GM12878 (cell line): ENCODE results near the gene ZDHHC11B. TPM values are rescaled to one million over a fixed set of nuclear protein-coding genes. Genes with fewer than 3 reads are reported as not detected.

Experiments
- ATAC-seq: fragments of 200-7000 bp; cut with Tn5 transposase; 3 replicates; pipeline ENCODE4 v1.9.1; 2020; ENCODE audit warnings: mild to moderate bottlenecking, moderate library complexity
- BruUV-seq: library from RNA; stranded (reverse); fragments of 400-500 nt; replicated peaks from 2 replicates; lab custom pipeline; 2021; lab: Mats Ljungman, UMichigan
- CTCF ChIA-PET: fragments of 300-600 bp; sonication (Branson Sonifier 250); formaldehyde crosslinking; extraction: SDS; loops from one replicate; lab custom pipeline; 2021; ENCODE audit warnings: inconsistent platforms; lab: Yijun Ruan, JAX
- POLR2A ChIA-PET: fragments of 350-600 bp; formaldehyde crosslinking; extraction: SDS; loops from one replicate; lab custom pipeline; 2021; ENCODE audit warnings: inconsistent platforms; lab: Charles Lee
- RAD21 ChIA-PET: fragments of 300-600 bp; sonication (Branson Sonifier 250); formaldehyde crosslinking; loops from one replicate; lab custom pipeline; 2023; ENCODE audit warnings: antibody characterized with exemption; ENCODE audit not compliant: unreplicated experiment; lab: Charles Lee
- SMC1A ChIA-PET: fragments of 300-600 bp; sonication (Branson Sonifier 250); formaldehyde crosslinking; loops from one replicate; lab custom pipeline; 2023; ENCODE audit not compliant: unreplicated experiment, uncharacterized antibody; lab: Charles Lee
- DNase-seq: peaks from one replicate; pipeline ENCODE4 v3.0.0-alpha.2; 2011; ENCODE audit warnings: low read depth, low spot score
- FAIRE-seq: peaks from 3 replicates; lab custom pipeline; 2011; peaks lifted over from hg19 to GRCh38; lab: Jason Lieb, UNC
- H2AFZ ChIP-seq: 2 replicates; pipeline ENCODE4 v1.6.0; 2011; ENCODE audit warnings: low read depth, low read length, control low read depth; ENCODE audit not compliant: control insufficient read depth
- H3K27ac ChIP-seq: 2 replicates; pipeline ENCODE4 v1.5.1; 2011; ENCODE audit warnings: control low read depth; ENCODE audit not compliant: control insufficient read depth, insufficient read depth
- H3K27me3 ChIP-seq, 2 experiments: replicated peaks in 1 of 2; 2 replicates each; pipeline versions ENCODE4 v1.6.0 to v1.6.1; 2011; ENCODE audit warnings: low read length in 1 of 2; ENCODE audit not compliant: control insufficient read depth in 2 of 2, insufficient read depth in 2 of 2
- H3K36me3 ChIP-seq, 2 experiments: 2 replicates each; pipeline ENCODE4 v1.5.1; 2011; ENCODE audit warnings: low read length in 1 of 2; ENCODE audit not compliant: control insufficient read depth in 2 of 2, insufficient read depth in 2 of 2
- H3K4me1 ChIP-seq: 2 replicates; pipeline ENCODE4 v1.6.1; 2011; ENCODE audit warnings: mild to moderate bottlenecking, low read length, moderate library complexity, mixed read lengths; ENCODE audit not compliant: control insufficient read depth, insufficient read depth
- H3K4me2 ChIP-seq: 2 replicates; pipeline ENCODE4 v1.6.0; 2011; ENCODE audit warnings: control low read depth; ENCODE audit not compliant: control insufficient read depth, insufficient read depth
- H3K4me3 ChIP-seq: fragments of 200-600 bp; sonication (generic); 2 replicates; pipeline ENCODE4 v1.5.1; 2016
- H3K79me2 ChIP-seq: 2 replicates; pipeline ENCODE4 v1.6.0; 2011; ENCODE audit warnings: low read length; ENCODE audit not compliant: control insufficient read depth, insufficient read depth
- H3K9ac ChIP-seq: 2 replicates; pipeline ENCODE4 v1.8.0; 2011; ENCODE audit warnings: low read length, control low read depth, mixed read lengths; ENCODE audit not compliant: control insufficient read depth, insufficient read depth
- H3K9me3 ChIP-seq: replicated peaks from 3 replicates; pipeline ENCODE4 v1.5.1; 2011; ENCODE audit warnings: mild to moderate bottlenecking, low read length; ENCODE audit not compliant: control insufficient read depth, insufficient read depth
- H4K20me1 ChIP-seq: 2 replicates; pipeline ENCODE4 v1.6.0; 2011; ENCODE audit not compliant: control insufficient read depth, insufficient read depth
- CREB1 ChIP-seq: IDR thresholded peaks from 2 replicates; pipeline ENCODE4 v1.6.1; 2012; ENCODE audit warnings: low read depth, mild to moderate bottlenecking, inconsistent platforms
- FOXK2 ChIP-seq: fragments of 450-650 bp; IDR thresholded peaks from 2 replicates; pipeline ENCODE4 v1.6.1; 2017; ENCODE audit warnings: mild to moderate bottlenecking, moderate library complexity
- JUNB ChIP-seq: IDR thresholded peaks from 2 replicates; pipeline ENCODE4 v1.6.1; 2016; ENCODE audit warnings: antibody characterized with exemption, mild to moderate bottlenecking
- YBX1 ChIP-seq: fragments of 450-650 bp; IDR thresholded peaks from 2 replicates; pipeline ENCODE4 v1.6.1; 2016; ENCODE audit warnings: antibody characterized with exemption
- ZZZ3 ChIP-seq: IDR thresholded peaks from 2 replicates; pipeline ENCODE4 v1.6.1; 2011; ENCODE audit warnings: low read depth; ENCODE audit not compliant: control insufficient read depth, insufficient read length
- WGBS: methylation state at CpG from one replicate; pipeline ENCODE4 v1.1.6; 2016; ENCODE audit warnings: low lambda C conversion rate; ENCODE audit not compliant: insufficient replicate concordance, insufficient coverage; ENCODE audit errors: missing lambda C conversion rate; 5-methylcytosine and 5-hydroxymethylcytosine counted together
- in situ Hi-C: fragments of 300-500 bp; cut with MboI; formaldehyde crosslinking; loops from 9 replicates; pipeline ENCODE4 v1.14.3; 2018; ENCODE audit warnings: mixed read lengths
- intact Hi-C: fragments of 100-400 bp; cut with micrococcal nuclease; formaldehyde crosslinking; loops from one replicate; pipeline ENCODE4 v1.14.2; 2022; ENCODE audit not compliant: unreplicated experiment
- polyA plus RNA-seq, 11 experiments: library from polyadenylated mRNA; depleted of rRNA in 4 of 11; unstranded in 6 of 11; stranded (reverse) in 5 of 11; fragments of >200 nt; fragmentation: Nextera tagmentation in 4 of 11; fragmentation: Illumina TruSeq in 1 of 11; extraction: Ambion mirVana in 4 of 11; extraction: Trizol in 1 of 11; gene quantifications; 1 replicate in 1 of 11; 2 replicates in 10 of 11; pipeline versions ENCODE4 v1.2.1 to v1.2.3, GENCODE V29; 2011 to 2016; ENCODE audit warnings: inconsistent platforms in 2 of 11, missing spikeins in 2 of 11, low read depth in 1 of 11
- total RNA-seq, 4 experiments: library from RNA; depleted of rRNA in 3 of 4; stranded (reverse); fragments of >200 nt in 3 of 4; fragmentation: Illumina TruSeq in 1 of 4; extraction: Trizol in 1 of 4; gene quantifications; 2 replicates each; pipeline versions ENCODE4 v1.2.1 to v1.2.3, GENCODE V29; 2013 to 2021
- TF ChIP-seq, protein P1 (sequence below): fragments of 450-650 bp; formaldehyde crosslinking; IDR thresholded peaks from 2 replicates; pipeline ENCODE4 v1.4.0; 2022; ENCODE audit warnings: mild to moderate bottlenecking, moderate library complexity
- TF ChIP-seq, protein P2 (sequence below): IDR thresholded peaks from 2 replicates; pipeline ENCODE4 v1.6.1; 2011; ENCODE audit warnings: mild to moderate bottlenecking, low read depth, low read length, moderate library complexity; ENCODE audit not compliant: insufficient replicate concordance
- TF ChIP-seq, protein P3 (sequence below): IDR thresholded peaks from 2 replicates; pipeline ENCODE4 v1.6.1; 2011; ENCODE audit warnings: low read depth, low read length, improper control_type of control experiment, borderline replicate concordance
- TF ChIP-seq, protein P4 (sequence below): IDR thresholded peaks from 2 replicates; pipeline ENCODE4 v1.6.1; 2012; ENCODE audit warnings: improper control_type of control experiment, low read depth, low read length; ENCODE audit not compliant: insufficient replicate concordance

Gene ZDHHC11B
- total and polyA plus RNA-seq, 10 of the 15 experiments (the other 5 are each of a cell fraction or from before 2014, with no cell fraction given): 0.01 to 0.10 (median 0.09) TPM; not detected in 7

DNA sequence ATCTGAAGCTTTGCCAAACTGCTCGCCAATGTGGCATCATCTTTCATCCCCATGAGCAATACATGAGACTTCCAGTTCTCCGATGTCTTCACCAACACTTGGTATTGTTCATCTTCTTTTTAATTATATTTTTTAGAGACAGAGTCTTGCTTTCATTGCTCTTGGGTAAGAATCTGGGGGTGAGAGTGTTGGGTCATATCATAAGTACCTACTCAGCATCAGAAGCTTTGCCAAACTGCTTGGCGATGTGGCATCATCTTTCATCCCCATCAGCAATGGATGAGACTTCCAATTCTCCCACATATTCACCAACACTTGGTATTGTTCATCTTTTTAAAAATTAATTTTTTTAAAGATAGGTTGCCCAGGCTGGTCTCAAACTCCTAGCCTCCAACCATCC, 30.9 kb upstream of the ZDHHC11B start:
- SMC1A ChIA-PET: no interaction called here
- 78% methylated on average over 3 of the region's 3 CpGs for WGBS
- in situ Hi-C loops: no loop called here
- Histone ChIP-seq H2AFZ (no peak overlapping the region), H3K4me1 (no peaks in the 10 kb centered on the region), H3K4me2 (no peak overlapping the region), H3K36me3 (no peaks in the 10 kb centered on the region), H4K20me1 (no peaks in the 10 kb centered on the region), H3K27me3 (no peaks in the 10 kb centered on the region), H3K9ac (no peak overlapping the region)
- no TSS peak for BruUV-seq
- no peak for ATAC-seq
- DNase-seq: no peak
- TF ChIP-seq, protein P1, sequence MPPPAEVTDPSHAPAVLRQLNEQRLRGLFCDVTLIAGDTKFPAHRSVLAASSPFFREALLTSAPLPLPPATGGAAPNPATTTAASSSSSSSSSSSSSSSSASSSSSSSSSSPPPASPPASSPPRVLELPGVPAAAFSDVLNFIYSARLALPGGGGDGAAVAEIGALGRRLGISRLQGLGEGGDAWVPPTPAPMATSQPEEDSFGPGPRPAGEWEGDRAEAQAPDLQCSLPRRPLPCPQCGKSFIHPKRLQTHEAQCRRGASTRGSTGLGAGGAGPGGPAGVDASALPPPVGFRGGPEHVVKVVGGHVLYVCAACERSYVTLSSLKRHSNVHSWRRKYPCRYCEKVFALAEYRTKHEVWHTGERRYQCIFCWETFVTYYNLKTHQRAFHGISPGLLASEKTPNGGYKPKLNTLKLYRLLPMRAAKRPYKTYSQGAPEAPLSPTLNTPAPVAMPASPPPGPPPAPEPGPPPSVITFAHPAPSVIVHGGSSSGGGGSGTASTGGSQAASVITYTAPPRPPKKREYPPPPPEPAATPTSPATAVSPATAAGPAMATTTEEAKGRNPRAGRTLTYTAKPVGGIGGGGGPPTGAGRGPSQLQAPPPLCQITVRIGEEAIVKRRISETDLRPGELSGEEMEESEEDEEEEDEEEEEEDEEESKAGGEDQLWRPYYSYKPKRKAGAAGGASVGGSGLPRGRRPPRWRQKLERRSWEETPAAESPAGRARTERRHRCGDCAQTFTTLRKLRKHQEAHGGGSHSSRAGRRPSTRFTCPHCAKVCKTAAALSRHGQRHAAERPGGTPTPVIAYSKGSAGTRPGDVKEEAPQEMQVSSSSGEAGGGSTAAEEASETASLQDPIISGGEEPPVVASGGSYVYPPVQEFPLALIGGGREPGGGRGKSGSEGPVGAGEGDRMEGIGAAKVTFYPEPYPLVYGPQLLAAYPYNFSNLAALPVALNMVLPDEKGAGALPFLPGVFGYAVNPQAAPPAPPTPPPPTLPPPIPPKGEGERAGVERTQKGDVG (CRISPR knock-in tag): no peak
- TF ChIP-seq, protein P2, sequence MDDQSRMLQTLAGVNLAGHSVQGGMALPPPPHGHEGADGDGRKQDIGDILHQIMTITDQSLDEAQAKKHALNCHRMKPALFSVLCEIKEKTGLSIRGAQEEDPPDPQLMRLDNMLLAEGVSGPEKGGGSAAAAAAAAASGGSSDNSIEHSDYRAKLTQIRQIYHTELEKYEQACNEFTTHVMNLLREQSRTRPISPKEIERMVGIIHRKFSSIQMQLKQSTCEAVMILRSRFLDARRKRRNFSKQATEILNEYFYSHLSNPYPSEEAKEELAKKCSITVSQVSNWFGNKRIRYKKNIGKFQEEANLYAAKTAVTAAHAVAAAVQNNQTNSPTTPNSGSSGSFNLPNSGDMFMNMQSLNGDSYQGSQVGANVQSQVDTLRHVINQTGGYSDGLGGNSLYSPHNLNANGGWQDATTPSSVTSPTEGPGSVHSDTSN: no peak
- TF ChIP-seq ZZZ3: no peak
- no peak for TF ChIP-seq YBX1
- no peak for TF ChIP-seq JUNB
- no peak for TF ChIP-seq CREB1
- TF ChIP-seq FOXK2: no peak
- TF ChIP-seq, protein P3, sequence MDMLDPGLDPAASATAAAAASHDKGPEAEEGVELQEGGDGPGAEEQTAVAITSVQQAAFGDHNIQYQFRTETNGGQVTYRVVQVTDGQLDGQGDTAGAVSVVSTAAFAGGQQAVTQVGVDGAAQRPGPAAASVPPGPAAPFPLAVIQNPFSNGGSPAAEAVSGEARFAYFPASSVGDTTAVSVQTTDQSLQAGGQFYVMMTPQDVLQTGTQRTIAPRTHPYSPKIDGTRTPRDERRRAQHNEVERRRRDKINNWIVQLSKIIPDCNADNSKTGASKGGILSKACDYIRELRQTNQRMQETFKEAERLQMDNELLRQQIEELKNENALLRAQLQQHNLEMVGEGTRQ: no peak
- TF ChIP-seq, protein P4, sequence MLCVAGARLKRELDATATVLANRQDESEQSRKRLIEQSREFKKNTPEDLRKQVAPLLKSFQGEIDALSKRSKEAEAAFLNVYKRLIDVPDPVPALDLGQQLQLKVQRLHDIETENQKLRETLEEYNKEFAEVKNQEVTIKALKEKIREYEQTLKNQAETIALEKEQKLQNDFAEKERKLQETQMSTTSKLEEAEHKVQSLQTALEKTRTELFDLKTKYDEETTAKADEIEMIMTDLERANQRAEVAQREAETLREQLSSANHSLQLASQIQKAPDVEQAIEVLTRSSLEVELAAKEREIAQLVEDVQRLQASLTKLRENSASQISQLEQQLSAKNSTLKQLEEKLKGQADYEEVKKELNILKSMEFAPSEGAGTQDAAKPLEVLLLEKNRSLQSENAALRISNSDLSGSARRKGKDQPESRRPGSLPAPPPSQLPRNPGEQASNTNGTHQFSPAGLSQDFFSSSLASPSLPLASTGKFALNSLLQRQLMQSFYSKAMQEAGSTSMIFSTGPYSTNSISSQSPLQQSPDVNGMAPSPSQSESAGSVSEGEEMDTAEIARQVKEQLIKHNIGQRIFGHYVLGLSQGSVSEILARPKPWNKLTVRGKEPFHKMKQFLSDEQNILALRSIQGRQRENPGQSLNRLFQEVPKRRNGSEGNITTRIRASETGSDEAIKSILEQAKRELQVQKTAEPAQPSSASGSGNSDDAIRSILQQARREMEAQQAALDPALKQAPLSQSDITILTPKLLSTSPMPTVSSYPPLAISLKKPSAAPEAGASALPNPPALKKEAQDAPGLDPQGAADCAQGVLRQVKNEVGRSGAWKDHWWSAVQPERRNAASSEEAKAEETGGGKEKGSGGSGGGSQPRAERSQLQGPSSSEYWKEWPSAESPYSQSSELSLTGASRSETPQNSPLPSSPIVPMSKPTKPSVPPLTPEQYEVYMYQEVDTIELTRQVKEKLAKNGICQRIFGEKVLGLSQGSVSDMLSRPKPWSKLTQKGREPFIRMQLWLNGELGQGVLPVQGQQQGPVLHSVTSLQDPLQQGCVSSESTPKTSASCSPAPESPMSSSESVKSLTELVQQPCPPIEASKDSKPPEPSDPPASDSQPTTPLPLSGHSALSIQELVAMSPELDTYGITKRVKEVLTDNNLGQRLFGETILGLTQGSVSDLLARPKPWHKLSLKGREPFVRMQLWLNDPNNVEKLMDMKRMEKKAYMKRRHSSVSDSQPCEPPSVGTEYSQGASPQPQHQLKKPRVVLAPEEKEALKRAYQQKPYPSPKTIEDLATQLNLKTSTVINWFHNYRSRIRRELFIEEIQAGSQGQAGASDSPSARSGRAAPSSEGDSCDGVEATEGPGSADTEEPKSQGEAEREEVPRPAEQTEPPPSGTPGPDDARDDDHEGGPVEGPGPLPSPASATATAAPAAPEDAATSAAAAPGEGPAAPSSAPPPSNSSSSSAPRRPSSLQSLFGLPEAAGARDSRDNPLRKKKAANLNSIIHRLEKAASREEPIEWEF: no peak
- TF ChIP-seq, all 136 proteins: peak for 0
- CTCF ChIA-PET: no interaction called here
- Histone ChIP-seq H3K79me2 (no peaks in the 10 kb centered on the region), H3K9me3 (no peaks in the 10 kb centered on the region), H3K4me3 (no peak overlapping the region), H3K27ac (no peak overlapping the region)
- FAIRE-seq: no peak
- intact Hi-C loops: no loop called here
- RAD21 ChIA-PET: no interaction called here
- POLR2A ChIA-PET: no interaction called here
